AG09319 (cell line): Measurements from ENCODE around the gene CEP63.

Experiments
- DNase-seq: peaks from one replicate; pipeline ENCODE4 v3.0.0-alpha.2; 2010; ENCODE audit warnings: low read depth; ENCODE audit errors: extremely low read depth
- CTCF ChIP-seq: IDR thresholded peaks from 2 replicates; pipeline ENCODE4 v1.5.1; 2011; ENCODE audit warnings: low read depth, mild to moderate bottlenecking, inconsistent platforms, low read length, moderate library complexity

CEP63 gene

GRCh38 chr3:134487406-134487805 is 1.5 kb downstream of the CEP63 start:
- no peak for TF ChIP-seq CTCF
- DNase-seq, result no peak

GRCh38 chr3:134494495-134494894 is 8.6 kb downstream of the CEP63 start:
- no peak for DNase-seq
- no peak for TF ChIP-seq CTCF

- no peak for DNase-seq
- TF ChIP-seq CTCF, result no peak
Observed at GRCh38 chr3:134495980-134496379, 10.1 kb downstream of the CEP63 start.

- DNase-seq, result no peak
- no peak for TF ChIP-seq CTCF
Observed at GRCh38 chr3:134496471-134497071, 10.7 kb downstream of the CEP63 start.

- DNase-seq, result no peak
- TF ChIP-seq CTCF, result no peak
Observed at GRCh38 chr3:134503266-134503665, 17.4 kb downstream of the CEP63 start.

- no peak for DNase-seq
- no peak for TF ChIP-seq CTCF
Observed at GRCh38 chr3:134504132-134504531, 18.3 kb downstream of the CEP63 start.

GRCh38 chr3:134505485-134505884 is 19.6 kb downstream of the CEP63 start:
- DNase-seq, result no peak
- TF ChIP-seq CTCF, result no peak
